T1000 (cell line): ENCODE measurements around the gene EIF2B1.

Experiments used
- DNase-seq: peaks from one replicate; lab custom pipeline; 2025; ENCODE audit warnings: mixed read lengths; lab: John Stamatoyannopoulos, UW

Gene EIF2B1

GRCh38 chr12:123633379-123634141, at the start of gene EIF2B1, which contains the start of gene GTF2H3:
TSS of gene EIF2B1 (minus strand) at chr12:123633686. CDS start at chr12:123633557, 129 bp downstream.
TSS of gene GTF2H3 (plus strand) at chr12:123633829. CDS start at chr12:123633860, 31 bp downstream.
- peak; percentile 91 for DNase-seq

DNA sequence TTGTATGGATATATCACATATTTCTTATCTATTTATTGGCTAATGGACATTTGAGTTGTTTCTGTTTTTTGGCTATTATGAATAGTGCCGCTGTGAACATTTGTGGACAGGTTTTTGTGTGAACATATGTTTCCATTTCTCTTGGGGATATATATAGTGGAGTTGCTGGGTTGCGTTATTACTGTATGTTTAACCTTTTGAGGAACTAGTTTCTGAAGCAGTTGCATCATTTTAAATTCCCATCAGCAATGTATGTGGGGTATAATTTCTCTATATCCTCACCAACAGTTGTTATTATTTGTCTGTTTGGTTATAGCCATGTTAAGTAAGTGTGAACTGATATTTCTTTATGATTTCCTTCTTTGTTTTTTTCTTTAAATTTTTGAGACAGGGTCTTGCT, 48.1 kb upstream of the EIF2B1 start:
- DNase-seq, result no peak

GRCh38 chr12:123678981-123679380, 45.5 kb upstream of the EIF2B1 start:
- DNase-seq, result no peak

- no peak for DNase-seq
These were observed 43.3 kb upstream of the EIF2B1 start for GRCh38 chr12:123676616-123677320.

DNA sequence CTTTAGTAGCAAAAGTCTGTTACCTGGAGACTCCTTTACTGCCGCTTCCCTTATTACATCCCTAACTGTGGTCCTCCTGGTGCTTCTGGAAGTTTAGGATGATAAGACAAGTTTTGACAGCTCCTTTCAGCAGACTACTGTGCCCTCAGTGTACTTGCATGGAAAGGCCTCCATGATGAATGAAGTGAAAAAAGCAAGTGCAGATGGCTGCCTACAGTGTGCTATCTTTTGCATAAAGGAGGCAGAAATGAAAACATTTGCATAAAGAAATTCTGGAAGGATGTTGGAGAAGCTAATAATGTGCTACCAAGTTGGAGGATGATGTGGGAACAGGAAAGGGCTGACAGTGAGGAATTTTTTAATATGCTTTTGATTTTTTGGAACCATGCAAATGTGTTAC, 42.0 kb upstream of the EIF2B1 start:
- DNase-seq, result no peak

DNA sequence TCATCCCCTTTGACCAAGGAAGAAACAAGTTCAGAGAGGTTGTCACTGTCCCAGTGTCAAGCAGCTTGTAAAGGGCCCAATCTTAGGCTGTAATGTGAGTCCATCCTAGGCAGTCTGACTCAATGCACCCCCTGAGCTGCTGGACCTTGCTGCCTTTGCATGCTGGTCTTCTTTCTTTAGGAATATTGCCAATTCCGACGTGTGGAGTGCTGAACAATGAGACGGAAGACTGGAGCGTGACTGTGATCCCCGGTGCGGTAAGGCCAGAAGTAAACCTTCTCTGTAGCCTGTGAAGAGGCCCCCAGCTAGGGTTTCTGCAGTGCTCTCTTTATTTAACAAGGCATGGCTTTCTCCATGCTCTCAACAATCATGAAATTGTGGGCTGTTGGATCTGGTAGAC, 38.4 kb upstream of the EIF2B1 start:
- DNase-seq, result no peak

DNA sequence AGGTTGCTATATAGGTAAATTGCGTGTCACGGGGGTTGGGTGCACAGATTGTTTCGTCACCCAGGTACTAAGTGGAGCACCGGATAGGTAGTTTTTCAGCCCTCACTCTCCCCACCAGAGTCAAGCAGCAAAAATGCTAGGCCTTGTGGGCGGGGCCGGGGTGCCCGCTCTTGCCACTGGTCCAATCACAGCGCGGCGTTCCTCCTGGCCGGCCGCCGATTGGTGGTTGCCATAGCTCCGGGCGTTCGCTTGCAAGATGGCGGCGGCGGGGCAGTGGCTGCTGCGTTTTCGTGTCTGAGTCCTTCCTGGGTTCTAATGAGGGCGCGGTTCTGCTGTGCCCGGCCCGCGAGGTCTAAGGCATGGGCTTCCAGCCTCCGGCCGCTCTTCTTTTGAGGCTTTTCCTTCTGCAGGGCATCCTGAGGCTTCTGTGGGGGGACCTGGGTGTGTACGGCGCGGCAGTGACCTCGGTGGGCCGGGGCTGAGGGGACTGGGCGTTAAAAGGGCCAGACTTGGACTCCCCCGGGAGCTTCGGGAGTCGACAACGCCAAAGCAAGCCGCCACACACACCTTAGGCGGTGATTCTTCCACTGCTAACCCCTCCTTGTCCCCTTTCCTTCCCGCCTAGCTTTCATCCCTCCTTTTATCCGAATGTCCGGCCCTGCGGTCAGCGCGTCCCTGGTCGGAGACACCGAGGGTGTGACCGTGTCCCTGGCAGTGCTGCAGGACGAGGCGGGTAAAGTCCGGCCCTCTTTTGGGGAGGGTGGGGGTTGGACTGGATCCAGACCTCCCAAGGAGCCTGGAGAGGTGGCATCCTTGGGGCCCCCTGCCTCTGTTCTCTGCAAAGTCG, 37.6 kb upstream of the EIF2B1 start, which contains the start of gene TCTN2:
TCTN2 (plus strand) TSS at position 232 of the 847 bp plus-strand sequence; CDS start at position 360, 128 bp downstream.
- DNase-seq, result peak; percentile 89

GRCh38 chr12:123667771-123668170, 34.3 kb upstream of the EIF2B1 start:
- no peak for DNase-seq

- DNase-seq, result no peak
These were observed 26.7 kb upstream of the EIF2B1 start for GRCh38 chr12:123659996-123660727.

DNA sequence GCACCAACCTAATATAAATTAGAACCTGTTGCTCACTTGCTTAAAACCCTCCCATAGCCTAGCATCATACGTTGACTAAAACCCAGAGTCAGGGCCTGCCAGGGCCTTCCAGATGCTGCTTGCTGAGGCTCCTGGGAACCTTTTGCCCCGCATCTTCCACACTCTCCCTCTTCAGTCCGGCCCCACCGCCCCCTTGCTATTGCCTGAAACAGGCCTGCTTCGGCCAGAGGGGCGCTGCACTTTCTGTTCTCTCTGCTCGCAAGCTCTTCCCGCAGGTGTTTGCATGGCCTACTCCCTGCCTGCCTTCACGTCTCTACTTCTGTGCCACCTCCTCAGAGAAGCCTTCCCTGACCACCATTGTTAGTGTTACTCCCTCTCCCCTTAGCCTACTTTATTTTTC, 23.7 kb upstream of the EIF2B1 start:
- no peak for DNase-seq

- no peak for DNase-seq
These were observed 22.9 kb upstream of the EIF2B1 start for GRCh38 chr12:123656392-123656791.

- DNase-seq, result no peak
These were observed 21.9 kb upstream of the EIF2B1 start for GRCh38 chr12:123655420-123655819.

- no peak for DNase-seq
These were observed 20.7 kb upstream of the EIF2B1 start for GRCh38 chr12:123654129-123654701.

- no peak for DNase-seq
These were observed 14.9 kb upstream of the EIF2B1 start for GRCh38 chr12:123648401-123648800.

DNA sequence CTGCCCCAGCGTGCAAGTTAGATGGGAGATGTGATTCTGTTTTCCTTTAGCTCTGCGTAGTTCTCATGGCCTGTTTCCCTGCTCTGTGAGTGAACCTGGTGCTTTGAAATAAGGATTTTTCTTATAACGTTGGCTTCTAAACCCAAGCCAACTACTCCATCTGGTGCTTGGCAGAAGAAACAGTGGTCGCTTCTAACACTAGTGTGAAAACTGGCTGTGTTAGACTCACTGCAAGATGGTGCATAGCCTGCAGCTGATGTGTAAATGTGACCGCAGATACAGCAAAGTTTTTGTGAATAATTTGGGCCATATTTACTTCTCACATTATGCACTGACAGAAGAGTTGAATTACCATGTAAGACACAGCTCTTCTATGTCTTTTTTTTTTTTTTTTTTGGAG, 12.4 kb upstream of the EIF2B1 start:
- DNase-seq, result no peak

DNA sequence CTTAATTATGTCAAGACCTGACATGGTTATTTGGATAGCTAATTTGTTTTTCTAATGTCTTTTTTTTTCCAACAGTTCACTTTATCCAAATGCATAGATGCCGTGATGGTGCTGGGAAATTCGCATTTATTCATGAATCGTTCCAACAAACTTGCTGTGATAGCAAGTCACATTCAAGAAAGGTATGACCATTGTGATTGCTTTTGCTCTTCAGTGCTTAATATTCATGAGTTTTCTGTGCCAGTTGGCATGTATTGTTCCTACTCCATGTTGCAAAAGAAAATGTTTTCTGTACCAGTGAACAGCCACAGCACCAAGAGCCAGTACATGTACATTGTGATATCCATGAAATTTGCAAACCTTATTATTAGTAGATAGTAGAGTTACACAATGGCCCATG, 11.9 kb upstream of the EIF2B1 start:
- no peak for DNase-seq

DNA sequence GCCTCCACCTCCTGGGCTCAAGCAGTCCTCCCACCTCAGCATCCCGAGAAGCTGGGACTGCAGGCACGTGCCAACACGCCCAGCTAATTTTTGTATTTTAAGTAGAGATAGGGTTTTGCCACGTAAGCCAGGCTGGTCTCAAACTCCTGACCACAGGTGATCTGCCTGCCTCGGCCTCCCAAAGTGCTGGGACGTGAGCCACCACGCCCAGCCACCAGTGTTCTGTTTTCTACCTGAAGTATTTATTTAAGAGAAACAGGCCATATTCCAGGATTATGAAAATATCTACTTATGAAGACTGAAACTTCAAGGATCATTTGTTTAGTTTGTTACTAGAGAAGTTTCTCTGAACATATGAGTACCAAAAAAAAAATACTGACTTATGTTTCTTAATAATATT, 10.4 kb upstream of the EIF2B1 start:
- no peak for DNase-seq

- DNase-seq, result no peak
These were observed 666 bp upstream of the EIF2B1 start for GRCh38 chr12:123634142-123634561.

GRCh38 chr12:123621619-123622530, 11.6 kb downstream of the EIF2B1 start:
- no peak for DNase-seq

- DNase-seq, result no peak
These were observed 12.4 kb downstream of the EIF2B1 start for GRCh38 chr12:123621101-123621500.
